ENCODE results near the gene HLCS.
A peak's percentile ranks its signal among the peaks of the same experiment; 100 is the strongest.

The HLCS gene

DNA sequence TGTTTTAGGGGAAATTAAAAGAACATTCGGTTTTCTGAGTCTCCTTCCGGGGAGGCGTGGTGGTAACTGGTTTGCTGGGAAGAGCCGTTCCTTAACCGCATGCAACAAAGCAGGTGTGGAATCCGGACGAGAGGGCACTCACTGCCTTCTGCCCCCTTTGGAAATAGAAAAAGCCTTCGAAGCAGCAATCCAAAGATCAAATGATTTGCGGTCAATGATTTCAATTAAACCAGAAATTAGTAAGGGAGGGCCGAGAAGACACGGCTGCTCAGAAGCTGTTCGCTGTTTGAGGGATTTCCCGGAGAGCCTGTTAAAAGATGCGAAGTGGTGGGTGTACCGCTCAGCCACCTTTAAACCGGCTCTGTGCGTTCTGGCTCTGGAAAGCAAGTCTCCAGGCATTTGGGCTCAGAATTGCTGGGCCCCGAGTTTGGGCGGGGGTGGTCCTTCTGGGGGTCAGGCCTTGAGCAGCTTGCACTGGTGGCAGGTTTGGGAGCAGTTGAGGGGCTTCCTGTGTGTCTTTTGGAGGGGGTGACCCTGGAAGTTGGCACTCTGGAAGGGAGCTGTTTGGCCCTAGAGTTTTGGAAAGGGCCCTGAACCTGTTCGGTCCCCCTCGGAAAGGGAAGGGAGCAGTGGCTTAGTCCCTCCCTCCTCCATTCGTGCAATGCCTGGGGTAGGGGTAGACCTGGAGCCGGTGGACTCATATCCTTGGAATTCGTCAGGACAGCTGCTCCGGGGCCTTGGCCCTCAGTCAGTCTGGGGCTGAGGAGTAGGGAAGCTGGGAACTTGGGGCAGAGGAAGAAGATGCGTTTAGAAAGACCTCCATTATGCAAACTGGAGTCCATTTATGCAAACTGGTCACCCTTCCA, 264.5 kb downstream of the HLCS start:
- Histone ChIP-seq H3K4me1 (ENCODE audit: control extremely low read depth in 1 of 4, control insufficient read depth in 4 of 4, insufficient read depth in 4 of 4, low read length in 3 of 4) (peaks cover 0 to 63% (median 44%) of the 10 kb centered on the region in 4 experiments), H3K27ac (ENCODE audit: insufficient read depth in 1 of 2, low read depth in 1 of 2, low read length in 2 of 2, poor library complexity in 1 of 2, severe bottlenecking in 2 of 2) (no peak overlapping the region), H3K4me3 (ENCODE audit: control insufficient read depth in 1 of 7, extremely low read depth in 1 of 7, insufficient read depth in 4 of 7, low read depth in 2 of 7, low read length in 6 of 7) (peak overlapping the region in 1 of 7 experiments; percentile 50), H3K27me3 (replicated peaks in 2 of 5; ENCODE audit: control insufficient read depth in 4 of 5, insufficient read depth in 5 of 5, low read length in 4 of 5) (peaks cover 4 to 100% (median 64%) of the 10 kb centered on the region in 5 experiments), H3K9me3 (ENCODE audit: control extremely low read depth in 1 of 5, control insufficient read depth in 4 of 5, insufficient read depth in 2 of 5, low read depth in 1 of 5, low read length in 4 of 5) (no peaks in the 10 kb centered on the region), H3K36me3 (ENCODE audit: control insufficient read depth in 4 of 4, insufficient read depth in 4 of 4, low read length in 3 of 4) (no peaks in the 10 kb centered on the region)
- CTCF ChIA-PET, result interaction anchor here (0.6 to 1.2 kb wide), 3 partner anchors 11 to 103 kb away, joined by 3 read pairs; no protein-coding TSS in a partner anchor
- WGBS (ENCODE audit: insufficient coverage), result 2% methylated on average over 21 of the region's 26 CpGs
- peak in 1 of 3 donors; percentile 22 for DNase-seq
- POLR2A ChIA-PET, result no interaction called here

DNA sequence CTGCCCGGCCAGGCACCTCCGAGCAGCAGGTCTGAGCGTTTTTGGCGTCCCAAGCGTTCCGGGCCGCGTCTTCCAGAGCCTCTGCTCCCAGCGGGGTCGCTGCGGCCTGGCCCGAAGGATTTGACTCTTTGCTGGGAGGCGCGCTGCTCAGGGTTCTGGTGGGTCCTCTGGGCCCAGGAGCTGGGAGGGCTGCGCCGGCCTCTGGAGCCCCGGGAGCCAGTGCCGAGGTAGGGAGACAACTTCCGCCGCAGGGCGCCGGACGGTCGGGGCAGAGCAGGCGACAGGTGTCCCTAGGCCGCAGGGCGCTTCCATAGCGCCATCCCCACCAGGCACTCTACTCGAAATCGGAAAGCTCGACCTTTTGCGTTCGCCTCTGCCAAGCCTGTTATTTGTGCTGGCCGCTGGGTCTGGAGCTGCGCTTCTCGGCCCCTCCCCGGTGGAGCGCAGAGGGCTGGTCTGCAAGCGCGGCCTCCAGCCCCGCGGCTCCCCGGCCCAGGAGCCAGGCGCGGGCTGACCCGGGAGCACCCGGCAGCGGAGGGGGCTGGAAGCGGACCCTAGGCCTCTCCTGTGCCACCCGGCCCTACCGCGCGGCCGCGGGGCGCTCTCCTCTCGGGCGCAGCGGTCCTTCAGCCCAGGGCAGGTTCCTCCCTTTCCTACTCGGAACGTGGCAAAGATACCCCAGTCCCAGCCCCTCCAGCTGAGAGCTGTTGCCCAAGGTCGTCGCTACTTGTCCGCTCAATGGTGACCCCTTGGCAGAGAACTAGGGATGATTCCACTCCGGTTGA, 265.3 kb downstream of the HLCS start:
- ChIA-PET POLR2A (no interaction called here), CTCF (interaction anchor here (0.7 to 1.2 kb wide), 4 partner anchors 9 to 279 kb away, joined by 3 to 4 read pairs (median 3); no protein-coding TSS in a partner anchor)
- no peaks in the 10 kb centered on the region for H3K36me3 ChIP-seq (ENCODE audit: control insufficient read depth in 4 of 4, insufficient read depth in 4 of 4, low read length in 3 of 4)
- peak in 1 of 3 donors; percentile 39 for DNase-seq
- WGBS (ENCODE audit: insufficient coverage), result 1% methylated on average over 58 of the region's 65 CpGs
- H3K9me3 ChIP-seq (ENCODE audit: control extremely low read depth in 1 of 5, control insufficient read depth in 4 of 5, insufficient read depth in 2 of 5, low read depth in 1 of 5, low read length in 4 of 5), result no peaks in the 10 kb centered on the region
- H3K27me3 ChIP-seq (replicated peaks in 2 of 5; ENCODE audit: control insufficient read depth in 4 of 5, insufficient read depth in 5 of 5, low read length in 4 of 5), result peaks cover 3 to 100% (median 64%) of the 10 kb centered on the region in 5 experiments
- H3K4me1 ChIP-seq (ENCODE audit: control extremely low read depth in 1 of 4, control insufficient read depth in 4 of 4, insufficient read depth in 4 of 4, low read length in 3 of 4), result peaks cover 0 to 57% (median 39%) of the 10 kb centered on the region in 4 experiments
- H3K27ac ChIP-seq (ENCODE audit: insufficient read depth in 1 of 2, low read depth in 1 of 2, low read length in 2 of 2, poor library complexity in 1 of 2, severe bottlenecking in 2 of 2), result no peak overlapping the region
- peak overlapping the region in 4 of 7 experiments; percentile 45 to 52 (median 48) for H3K4me3 ChIP-seq (ENCODE audit: control insufficient read depth in 1 of 7, extremely low read depth in 1 of 7, insufficient read depth in 4 of 7, low read depth in 2 of 7, low read length in 6 of 7)
